ENCODE measurements around the gene SEMA3B.
"Not testable (repeated sequence)": the region's sequence is repeated elsewhere in the genome, so short reads cannot be mapped to it uniquely, and the experiment has no call there.

GRCh38 chr3:50228184-50228763, 40.7 kb upstream of the SEMA3B start:
- not testable (repeated sequence) for TF ChIP-seq CTCF, POLR2A, POLR2AphosphoS5 (IDR thresholded peaks at IDR 0.05)

All from breast epithelium (tissue), 3 donors.